Measurements from ENCODE around the gene PRSS1.

Gene PRSS1

DNA sequence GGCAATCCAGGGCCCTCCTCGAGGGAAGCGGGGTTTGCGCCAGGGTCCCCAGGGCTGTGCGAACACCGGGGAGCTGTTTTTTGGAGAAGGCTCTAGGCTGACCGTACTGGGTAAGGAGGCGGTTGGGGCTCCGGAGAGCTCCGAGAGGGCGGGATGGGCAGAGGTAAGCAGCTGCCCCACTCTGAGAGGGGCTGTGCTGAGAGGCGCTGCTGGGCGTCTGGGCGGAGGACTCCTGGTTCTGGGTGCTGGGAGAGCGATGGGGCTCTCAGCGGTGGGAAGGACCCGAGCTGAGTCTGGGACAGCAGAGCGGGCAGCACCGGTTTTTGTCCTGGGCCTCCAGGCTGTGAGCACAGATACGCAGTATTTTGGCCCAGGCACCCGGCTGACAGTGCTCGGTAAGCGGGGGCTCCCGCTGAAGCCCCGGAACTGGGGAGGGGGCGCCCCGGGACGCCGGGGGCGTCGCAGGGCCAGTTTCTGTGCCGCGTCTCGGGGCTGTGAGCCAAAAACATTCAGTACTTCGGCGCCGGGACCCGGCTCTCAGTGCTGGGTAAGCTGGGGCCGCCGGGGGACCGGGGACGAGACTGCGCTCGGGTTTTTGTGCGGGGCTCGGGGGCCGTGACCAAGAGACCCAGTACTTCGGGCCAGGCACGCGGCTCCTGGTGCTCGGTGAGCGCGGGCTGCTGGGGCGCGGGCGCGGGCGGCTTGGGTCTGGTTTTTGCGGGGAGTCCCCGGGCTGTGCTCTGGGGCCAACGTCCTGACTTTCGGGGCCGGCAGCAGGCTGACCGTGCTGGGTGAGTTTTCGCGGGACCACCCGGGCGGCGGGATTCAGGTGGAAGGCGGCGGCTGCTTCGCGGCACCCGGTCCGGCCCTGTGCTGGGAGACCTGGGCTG lies 47.5 kb downstream of the PRSS1 start:
- no peak overlapping the region for H2AFZ ChIP-seq (ENCODE audit: low read depth, low read length)

GRCh38 chr7:142797391-142798377 lies 48.4 kb downstream of the PRSS1 start:
- Histone ChIP-seq H3K4me1 (ENCODE audit: control insufficient read depth, insufficient read depth, low read depth, low read length) (peaks cover 13% of the 10 kb centered on the region), H4K8ac (ENCODE audit: low read length) (peak overlapping the region; percentile 15), H3K4me3 (ENCODE audit: insufficient read depth in 1 of 2, low read depth in 1 of 2, low read length in 2 of 2) (peak overlapping the region in 1 of 2 experiments; percentile 68), H3K14ac (ENCODE audit: low read length in 2 of 2) (no peak overlapping the region), H3K18ac (ENCODE audit: low read depth in 1 of 2, low read length in 2 of 2) (no peak overlapping the region), H3K9ac (ENCODE audit: low read length) (peak overlapping the region; percentile 24), H3K27me3 (ENCODE audit: control insufficient read depth in 1 of 2, insufficient read depth in 1 of 2, low read length in 2 of 2) (peaks cover 92 to 96% of the 10 kb centered on the region in 2 experiments), H2BK120ac (ENCODE audit: low read depth, low read length) (no peak overlapping the region), H2BK12ac (ENCODE audit: low read length in 2 of 2) (no peak overlapping the region), H3K4me2 (ENCODE audit: low read length, poor library complexity, severe bottlenecking) (peak overlapping the region; percentile 68), H3K9me3 (ENCODE audit: control insufficient read depth, low read length) (no peaks in the 10 kb centered on the region), H3K36me3 (ENCODE audit: control insufficient read depth in 1 of 2, insufficient read depth in 2 of 2, low read depth in 1 of 2, low read length in 2 of 2) (no peaks in the 10 kb centered on the region), H2AFZ (ENCODE audit: low read depth, low read length) (peak overlapping the region; percentile 10), H2AK5ac (ENCODE audit: low read length, severe bottlenecking) (no peak overlapping the region), H3K79me1 (replicated peaks; ENCODE audit: low read length, poor library complexity, severe bottlenecking) (no peaks in the 10 kb centered on the region), H2BK5ac (ENCODE audit: low read depth, low read length, poor library complexity, severe bottlenecking) (no peak overlapping the region), H2BK15ac (ENCODE audit: low read depth, poor library complexity, severe bottlenecking) (no peak overlapping the region), H3K27ac (ENCODE audit: low read length, poor library complexity, severe bottlenecking) (no peak overlapping the region), H3K23ac (ENCODE audit: low read length in 2 of 2) (peak overlapping the region in 1 of 2 experiments; percentile 66), H4K91ac (ENCODE audit: low read length) (no peak overlapping the region), H3K4ac (ENCODE audit: low read depth in 1 of 2, low read length in 2 of 2) (no peak overlapping the region)
- WGBS: 7% methylated on average over 31 of the region's 33 CpGs
- no peak for DNase-seq

More for the DNA sequence above, 47.5 kb downstream of the PRSS1 start:
- Histone ChIP-seq H3K9ac (ENCODE audit: low read length) (no peak overlapping the region), H2BK12ac (ENCODE audit: low read length in 2 of 2) (peak overlapping the region in 1 of 2 experiments; percentile 47), H4K91ac (ENCODE audit: low read length) (no peak overlapping the region), H3K79me1 (replicated peaks; ENCODE audit: low read length, poor library complexity, severe bottlenecking) (no peaks in the 10 kb centered on the region), H3K4me3 (ENCODE audit: insufficient read depth in 1 of 2, low read depth in 1 of 2, low read length in 2 of 2) (peak overlapping the region in 1 of 2 experiments; percentile 68), H2BK5ac (ENCODE audit: low read depth, low read length, poor library complexity, severe bottlenecking) (no peak overlapping the region), H2AK5ac (ENCODE audit: low read length, severe bottlenecking) (no peak overlapping the region), H2BK120ac (ENCODE audit: low read depth, low read length) (no peak overlapping the region), H3K27me3 (ENCODE audit: control insufficient read depth in 1 of 2, insufficient read depth in 1 of 2, low read length in 2 of 2) (peaks cover 92 to 95% of the 10 kb centered on the region in 2 experiments), H3K27ac (ENCODE audit: low read length, poor library complexity, severe bottlenecking) (no peak overlapping the region), H3K4me2 (ENCODE audit: low read length, poor library complexity, severe bottlenecking) (peak overlapping the region; percentile 68), H3K18ac (ENCODE audit: low read depth in 1 of 2, low read length in 2 of 2) (no peak overlapping the region), H4K8ac (ENCODE audit: low read length) (no peak overlapping the region), H3K23ac (ENCODE audit: low read length in 2 of 2) (peak overlapping the region in 1 of 2 experiments; percentile 66), H3K36me3 (ENCODE audit: control insufficient read depth in 1 of 2, insufficient read depth in 2 of 2, low read depth in 1 of 2, low read length in 2 of 2) (no peaks in the 10 kb centered on the region), H3K9me3 (ENCODE audit: control insufficient read depth, low read length) (no peaks in the 10 kb centered on the region), H3K4me1 (ENCODE audit: control insufficient read depth, insufficient read depth, low read depth, low read length) (peaks cover 13% of the 10 kb centered on the region), H3K14ac (ENCODE audit: low read length in 2 of 2) (no peak overlapping the region), H3K4ac (ENCODE audit: low read depth in 1 of 2, low read length in 2 of 2) (no peak overlapping the region), H2BK15ac (ENCODE audit: low read depth, poor library complexity, severe bottlenecking) (no peak overlapping the region)
- 2% methylated on average over 73 of the region's 74 CpGs for WGBS
- no peak for DNase-seq

DNA sequence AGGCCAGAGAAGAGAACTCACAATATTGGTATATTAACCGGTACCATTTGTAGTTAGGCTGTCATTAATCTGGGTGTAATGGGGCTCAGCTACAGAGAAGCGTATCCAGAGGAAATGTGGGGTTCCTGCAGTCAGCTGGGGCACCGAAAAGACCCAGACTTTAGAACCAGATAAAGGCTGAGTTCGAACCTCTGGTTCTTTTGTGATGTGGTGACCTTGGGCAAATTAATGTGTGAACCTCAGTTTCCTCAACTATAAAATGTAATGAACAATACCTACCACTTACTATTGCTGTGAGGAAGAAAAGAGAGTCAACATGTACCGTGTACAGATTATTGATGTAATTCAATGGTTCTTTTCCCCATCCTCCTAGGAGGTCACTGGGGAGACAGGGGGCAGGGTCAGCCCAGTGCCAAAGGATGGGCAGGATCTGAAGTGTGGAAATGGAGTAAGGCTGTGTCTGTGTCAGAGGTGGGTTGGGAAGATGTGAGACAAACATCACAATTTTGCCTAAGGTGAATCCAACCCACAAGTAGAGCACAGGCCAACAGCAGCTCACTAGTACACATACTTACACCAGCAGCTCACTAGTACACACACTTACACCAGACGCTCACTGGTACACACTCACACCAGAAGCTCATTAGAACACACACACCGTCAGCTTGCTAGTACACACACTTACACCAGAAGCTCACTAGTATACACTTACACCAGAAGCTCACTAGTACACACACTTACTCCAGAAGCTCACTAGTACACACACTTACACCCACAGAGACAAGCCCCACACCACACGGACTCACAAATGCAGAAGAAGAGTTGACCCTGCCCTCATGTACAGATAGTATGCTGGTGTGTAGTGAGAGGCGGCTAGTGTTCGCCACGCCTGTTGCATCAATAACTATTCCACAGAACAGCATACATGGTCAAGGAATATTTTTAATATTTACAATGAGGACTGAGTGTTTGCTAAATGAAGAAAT lies 49.5 kb downstream of the PRSS1 start:
- no peak overlapping the region for H3K9ac ChIP-seq (ENCODE audit: low read length)
- H3K9me3 ChIP-seq (ENCODE audit: control insufficient read depth, low read length): no peaks in the 10 kb centered on the region
- WGBS: 81% methylated on average over 5 of the region's 11 CpGs
- no peak overlapping the region for H2BK120ac ChIP-seq (ENCODE audit: low read depth, low read length)
- H3K27ac ChIP-seq (ENCODE audit: low read length, poor library complexity, severe bottlenecking): no peak overlapping the region
- H2BK5ac ChIP-seq (ENCODE audit: low read depth, low read length, poor library complexity, severe bottlenecking): no peak overlapping the region
- no peaks in the 10 kb centered on the region for H3K79me1 ChIP-seq (replicated peaks; ENCODE audit: low read length, poor library complexity, severe bottlenecking)
- H2AK5ac ChIP-seq (ENCODE audit: low read length, severe bottlenecking): no peak overlapping the region
- H3K4me2 ChIP-seq (ENCODE audit: low read length, poor library complexity, severe bottlenecking): no peak overlapping the region
- H4K8ac ChIP-seq (ENCODE audit: low read length): peak overlapping the region; percentile 35
- no peak for DNase-seq
- H3K14ac ChIP-seq (ENCODE audit: low read length in 2 of 2): no peak overlapping the region
- no peak overlapping the region for H2BK12ac ChIP-seq (ENCODE audit: low read length in 2 of 2)
- H4K91ac ChIP-seq (ENCODE audit: low read length): no peak overlapping the region
- no peak overlapping the region for H3K4me3 ChIP-seq (ENCODE audit: insufficient read depth in 1 of 2, low read depth in 1 of 2, low read length in 2 of 2)
- peaks cover 13% of the 10 kb centered on the region for H3K4me1 ChIP-seq (ENCODE audit: control insufficient read depth, insufficient read depth, low read depth, low read length)
- H2AFZ ChIP-seq (ENCODE audit: low read depth, low read length): no peak overlapping the region
- H3K4ac ChIP-seq (ENCODE audit: low read depth in 1 of 2, low read length in 2 of 2): no peak overlapping the region
- peaks cover 91 to 96% of the 10 kb centered on the region in 2 experiments for H3K27me3 ChIP-seq (ENCODE audit: control insufficient read depth in 1 of 2, insufficient read depth in 1 of 2, low read length in 2 of 2)
- H3K36me3 ChIP-seq (ENCODE audit: control insufficient read depth in 1 of 2, insufficient read depth in 2 of 2, low read depth in 1 of 2, low read length in 2 of 2): no peaks in the 10 kb centered on the region
- H3K23ac ChIP-seq (ENCODE audit: low read length in 2 of 2): peak overlapping the region in 1 of 2 experiments; percentile 42
- no peak overlapping the region for H2BK15ac ChIP-seq (ENCODE audit: low read depth, poor library complexity, severe bottlenecking)
- H3K18ac ChIP-seq (ENCODE audit: low read depth in 1 of 2, low read length in 2 of 2): no peak overlapping the region
